K562 (cell line): ENCODE data around the gene POLD1. TPM values are rescaled to one million over a fixed set of nuclear protein-coding genes. Genes with fewer than 3 reads are reported as not detected.
A peak's percentile ranks its signal among the peaks of the same experiment; 100 is the strongest.

Experiments
- BDP1 ChIP-seq: IDR thresholded peaks from 3 replicates; pipeline ENCODE4 v1.6.1; 2011; ENCODE audit not compliant: insufficient read length, insufficient read depth
- ETV5 ChIP-seq: sonication (generic); formaldehyde crosslinking; IDR thresholded peaks from 2 replicates; pipeline ENCODE4 v1.4.0; 2020; ENCODE audit warnings: low read depth, mild to moderate bottlenecking, missing genetic modification reagents
- FOXM1 ChIP-seq, 2 experiments: fragments of 450-650 bp in 1 of 2; sonication (generic) in 1 of 2; formaldehyde crosslinking in 1 of 2; IDR thresholded peaks; 2 replicates each; pipeline versions ENCODE4 v1.6.1 to v1.9.0; 2017 to 2022; ENCODE audit warnings: low read depth in 2 of 2, mild to moderate bottlenecking in 2 of 2, missing genetic modification reagents in 1 of 2, moderate library complexity in 1 of 2
- FOXP1 ChIP-seq: sonication (generic); formaldehyde crosslinking; IDR thresholded peaks from 2 replicates; pipeline ENCODE4 v1.8.0; 2022; ENCODE audit warnings: mild to moderate bottlenecking, missing genetic modification reagents
- MYNN ChIP-seq, 2 experiments: sonication (generic); formaldehyde crosslinking in 1 of 2; IDR thresholded peaks; 2 replicates each; pipeline versions ENCODE4 v1.5.0 to v1.6.1; 2016 to 2020; ENCODE audit warnings: antibody characterized with exemption in 1 of 2, missing genetic modification reagents in 1 of 2
- NONO ChIP-seq, 2 experiments: fragments of 200-400 bp in 1 of 2; fragments of 450-650 bp in 1 of 2; formaldehyde crosslinking in 1 of 2; IDR thresholded peaks; 2 replicates each; pipeline ENCODE4 v1.6.1; 2017; ENCODE audit warnings: low read depth in 2 of 2, mild to moderate bottlenecking in 2 of 2, moderate library complexity in 2 of 2, low read length in 1 of 2
- POLR2B ChIP-seq: fragments of 450-650 bp; IDR thresholded peaks from 2 replicates; pipeline ENCODE4 v1.6.1; 2018; ENCODE audit warnings: low read depth; ENCODE audit not compliant: partially characterized antibody
- REST ChIP-seq, 2 experiments: fragments of 450-650 bp; formaldehyde crosslinking in 1 of 2; IDR thresholded peaks; 2 replicates each; pipeline versions ENCODE4 v1.4.0 to v1.6.1; 2014 to 2020; ENCODE audit warnings: mild to moderate bottlenecking in 2 of 2, borderline replicate concordance in 1 of 2, low read depth in 1 of 2
- SAFB ChIP-seq: fragments of 200-400 bp; formaldehyde crosslinking; IDR thresholded peaks from 2 replicates; pipeline ENCODE4 v1.6.1; 2017; ENCODE audit warnings: low read depth, low read length, borderline replicate concordance
- TCF7 ChIP-seq: sonication (generic); IDR thresholded peaks from 2 replicates; pipeline ENCODE4 v1.6.1; 2016; ENCODE audit warnings: antibody characterized with exemption, borderline replicate concordance
- ZNF175 ChIP-seq: fragments of 200-800 bp; sonication (Bioruptor generic); IDR thresholded peaks from 2 replicates; pipeline ENCODE4 v1.6.1; 2016; ENCODE audit warnings: low read depth, mild to moderate bottlenecking, missing genetic modification characterization, missing compliant biosample characterization
- ZNF57 ChIP-seq: fragments of 450-650 bp; formaldehyde crosslinking; IDR thresholded peaks from 2 replicates; pipeline ENCODE4 v1.4.0; 2020; ENCODE audit warnings: mild to moderate bottlenecking, moderate library complexity
- ZNF699 ChIP-seq: fragments of 250-450 bp; sonication (Bioruptor Pico); IDR thresholded peaks from 2 replicates; pipeline ENCODE4 v1.8.0; 2021; ENCODE audit warnings: mild to moderate bottlenecking, moderate library complexity; ENCODE audit not compliant: insufficient replicate concordance
- polyA plus RNA-seq, 8 experiments: library from polyadenylated mRNA; depleted of rRNA in 4 of 8; stranded (reverse) in 5 of 8; unstranded in 3 of 8; fragments of >200 nt; fragmentation: Nextera tagmentation in 2 of 8; fragmentation: Illumina TruSeq in 1 of 8; extraction: Ambion mirVana in 2 of 8; extraction: Trizol in 1 of 8; gene quantifications; 2 replicates each; pipeline versions ENCODE4 v1.2.1 to v1.2.3, GENCODE V29; 2011 to 2014; ENCODE audit warnings: inconsistent platforms in 1 of 8, missing spikeins in 1 of 8
- total RNA-seq, 7 experiments: library from RNA; depleted of rRNA in 6 of 7; stranded (reverse); fragments of >200 nt in 6 of 7; fragmentation: Illumina TruSeq in 2 of 7; extraction: Trizol in 2 of 7; gene quantifications; 2 replicates each; pipeline versions ENCODE4 v1.2.1 to v1.2.3, GENCODE V29; 2011 to 2021; ENCODE audit warnings: low replicate concordance in 1 of 7
- TF ChIP-seq, protein P1 (sequence below): sonication (generic); formaldehyde crosslinking; IDR thresholded peaks from 2 replicates; pipeline ENCODE4 v1.8.0; 2022; ENCODE audit warnings: missing genetic modification reagents, mild to moderate bottlenecking, moderate library complexity, borderline replicate concordance

The POLD1 gene
- total and polyA plus RNA-seq, 9 of the 15 experiments (the other 6 are each of a cell fraction or from before 2014, with no cell fraction given): 1.3 to 312 (median 47.8) TPM

DNA sequence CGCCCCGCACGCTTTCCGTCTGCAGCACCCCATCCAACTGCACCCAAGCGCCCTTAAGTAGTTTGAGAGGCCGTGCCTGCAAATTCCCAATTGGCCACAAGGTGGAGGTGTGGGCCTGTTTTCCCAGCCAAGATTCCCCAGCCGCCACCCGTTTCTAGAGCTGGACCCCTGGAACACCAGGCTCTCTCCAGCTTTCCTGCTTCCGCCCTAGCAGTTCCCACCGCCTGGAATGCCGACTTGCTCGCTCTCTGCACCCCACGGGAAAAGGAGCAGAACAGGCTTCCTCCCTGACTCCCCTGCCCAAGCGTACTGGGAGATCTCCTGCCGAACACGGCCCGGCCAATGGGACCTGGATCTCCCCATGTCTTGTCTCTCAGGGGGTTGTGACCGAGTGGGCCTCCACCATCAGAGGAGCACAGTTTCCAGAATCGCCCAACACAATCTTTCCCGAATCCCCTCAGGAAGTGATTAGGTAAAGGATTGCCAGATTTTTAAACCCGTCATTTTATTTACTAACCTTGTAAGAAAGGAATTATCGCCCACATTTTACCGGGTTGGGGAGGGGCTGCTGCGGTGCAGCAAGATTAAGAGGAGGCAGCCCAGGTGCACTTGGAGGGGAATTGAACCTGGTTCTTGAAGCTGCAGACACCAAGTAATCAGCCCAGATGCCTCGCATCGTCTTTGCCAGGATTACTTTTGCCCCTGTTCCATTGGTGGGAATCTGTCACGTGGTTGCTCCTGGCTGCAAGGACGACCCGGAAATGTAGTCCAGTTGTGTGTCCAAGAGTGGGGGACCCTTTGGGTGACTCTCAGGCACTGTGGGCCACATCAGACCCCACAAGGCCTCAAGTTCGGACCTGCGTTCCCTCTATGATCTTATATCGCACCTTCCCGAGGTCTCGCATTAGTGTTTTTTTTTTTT lies 15.2 kb upstream of the POLD1 start (continued):
- no peak for TF ChIP-seq ETV5
- TF ChIP-seq SAFB: no peak
- peak; percentile 72 for TF ChIP-seq REST (IDR thresholded peaks at IDR 0.05; ENCODE audit: borderline replicate concordance)
- TF ChIP-seq REST (CRISPR knock-in tag; IDR thresholded peaks at IDR 0.05; ENCODE audit: low read depth): no peak
- no peak for TF ChIP-seq BDP1
- TF ChIP-seq FOXM1 (IDR thresholded peaks at IDR 0.05; ENCODE audit: low read depth): no peak; the same call in 1 of the 2 replicates
- TF ChIP-seq FOXM1 (CRISPR knock-in tag; IDR thresholded peaks at IDR 0.05; ENCODE audit: low read depth): no peak
- no peak for TF ChIP-seq POLR2B
- no peak; the same call in 1 of the 2 replicates for TF ChIP-seq ZNF175 (CRISPR knock-in tag)
- TF ChIP-seq NONO (IDR thresholded peaks at IDR 0.05; ENCODE audit: low read depth in 2 of 2, low read length in 1 of 2): no peak
- TF ChIP-seq TCF7: no peak
- no peak for TF ChIP-seq ZNF699 (CRISPR knock-in tag)
- TF ChIP-seq MYNN (IDR thresholded peaks at IDR 0.05): no peak
- TF ChIP-seq MYNN (CRISPR knock-in tag; IDR thresholded peaks at IDR 0.05): no peak
- TF ChIP-seq, protein P1, sequence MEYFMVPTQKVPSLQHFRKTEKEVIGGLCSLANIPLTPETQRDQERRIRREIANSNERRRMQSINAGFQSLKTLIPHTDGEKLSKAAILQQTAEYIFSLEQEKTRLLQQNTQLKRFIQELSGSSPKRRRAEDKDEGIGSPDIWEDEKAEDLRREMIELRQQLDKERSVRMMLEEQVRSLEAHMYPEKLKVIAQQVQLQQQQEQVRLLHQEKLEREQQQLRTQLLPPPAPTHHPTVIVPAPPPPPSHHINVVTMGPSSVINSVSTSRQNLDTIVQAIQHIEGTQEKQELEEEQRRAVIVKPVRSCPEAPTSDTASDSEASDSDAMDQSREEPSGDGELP (CRISPR knock-in tag): peak; percentile 48; the same call in 1 of the 2 replicates
- TF ChIP-seq ZNF57: no peak
- TF ChIP-seq FOXP1 (CRISPR knock-in tag): no peak
